ENCODE measurements around the gene TBC1D2.

GRCh38 chr9:98190757-98191105 is 64.7 kb downstream of the TBC1D2 start:
- TF ChIP-seq EZH2phosphoT487 (IDR thresholded peaks at IDR 0.05; ENCODE audit: borderline replicate concordance, low read depth, low read length) (no peak), CTCF (conservative IDR thresholded peaks at IDR 0.05; ENCODE audit: low read length) (no peak)
